ENCODE data around the gene C4orf51.

- TF ChIP-seq, protein P1, sequence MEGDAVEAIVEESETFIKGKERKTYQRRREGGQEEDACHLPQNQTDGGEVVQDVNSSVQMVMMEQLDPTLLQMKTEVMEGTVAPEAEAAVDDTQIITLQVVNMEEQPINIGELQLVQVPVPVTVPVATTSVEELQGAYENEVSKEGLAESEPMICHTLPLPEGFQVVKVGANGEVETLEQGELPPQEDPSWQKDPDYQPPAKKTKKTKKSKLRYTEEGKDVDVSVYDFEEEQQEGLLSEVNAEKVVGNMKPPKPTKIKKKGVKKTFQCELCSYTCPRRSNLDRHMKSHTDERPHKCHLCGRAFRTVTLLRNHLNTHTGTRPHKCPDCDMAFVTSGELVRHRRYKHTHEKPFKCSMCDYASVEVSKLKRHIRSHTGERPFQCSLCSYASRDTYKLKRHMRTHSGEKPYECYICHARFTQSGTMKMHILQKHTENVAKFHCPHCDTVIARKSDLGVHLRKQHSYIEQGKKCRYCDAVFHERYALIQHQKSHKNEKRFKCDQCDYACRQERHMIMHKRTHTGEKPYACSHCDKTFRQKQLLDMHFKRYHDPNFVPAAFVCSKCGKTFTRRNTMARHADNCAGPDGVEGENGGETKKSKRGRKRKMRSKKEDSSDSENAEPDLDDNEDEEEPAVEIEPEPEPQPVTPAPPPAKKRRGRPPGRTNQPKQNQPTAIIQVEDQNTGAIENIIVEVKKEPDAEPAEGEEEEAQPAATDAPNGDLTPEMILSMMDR (IDR thresholded peaks at IDR 0.05): no peak
- peak; percentile 96 for TF ChIP-seq POLR2AphosphoS5 (IDR thresholded peaks at IDR 0.05)
Observed at GRCh38 chr4:145734576-145735346, 54.8 kb downstream of the C4orf51 start.
